CD4-positive, alpha-beta T cell treated with Interleukin-15 for 1 hour (primary cell): ENCODE data around the gene ZNF609.

ENCODE experiments used
- DNase-seq: peaks from one replicate; pipeline ENCODE4 v3.0.0-alpha.2; 2020

The ZNF609 gene

DNA sequence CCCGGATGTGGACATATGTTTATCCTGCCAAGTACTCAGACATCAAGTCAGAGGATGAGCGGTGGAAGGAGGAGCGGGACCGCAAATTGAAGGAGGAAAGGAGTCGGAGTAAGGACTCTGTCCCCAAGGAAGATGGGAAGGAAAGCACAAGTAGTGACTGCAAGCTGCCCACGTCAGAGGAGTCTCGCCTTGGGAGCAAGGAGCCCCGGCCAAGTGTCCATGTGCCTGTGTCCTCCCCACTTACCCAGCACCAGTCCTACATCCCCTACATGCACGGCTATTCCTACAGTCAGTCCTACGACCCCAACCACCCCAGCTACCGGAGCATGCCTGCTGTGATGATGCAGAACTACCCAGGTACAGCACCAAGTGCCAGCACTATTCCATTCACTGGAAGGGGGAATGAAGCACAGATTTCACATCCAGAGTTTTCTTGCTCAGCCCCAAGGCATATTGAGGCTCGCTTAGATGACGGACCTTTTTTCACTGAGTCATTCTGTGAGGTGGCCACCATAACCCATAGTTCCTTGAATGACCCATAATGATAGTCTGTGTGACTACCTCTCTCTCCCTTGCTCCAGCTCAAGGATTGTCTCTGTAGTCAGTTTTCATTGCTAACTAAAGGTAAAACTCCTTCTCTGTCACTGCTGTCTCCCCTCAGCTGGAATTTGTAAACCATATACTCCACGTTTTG, 217.9 kb downstream of the ZNF609 start:
- DNase-seq = no peak

DNA sequence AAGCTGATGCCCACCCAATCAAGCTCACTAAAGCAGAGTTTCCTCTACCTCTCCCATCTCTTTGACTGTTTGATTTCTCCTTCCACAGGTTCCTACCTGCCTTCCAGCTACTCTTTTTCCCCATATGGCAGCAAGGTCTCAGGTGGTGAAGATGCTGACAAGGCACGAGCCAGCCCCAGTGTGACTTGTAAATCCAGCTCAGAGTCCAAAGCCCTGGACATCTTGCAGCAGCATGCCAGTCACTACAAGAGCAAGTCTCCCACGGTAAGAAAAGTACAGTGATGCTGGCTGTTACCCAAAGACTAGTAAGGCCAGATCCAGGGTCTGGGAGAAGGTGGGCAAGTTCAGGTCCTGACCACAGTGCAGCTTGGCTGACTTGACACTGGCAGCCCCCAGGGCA, 219.7 kb downstream of the ZNF609 start:
- DNase-seq = no peak

DNA sequence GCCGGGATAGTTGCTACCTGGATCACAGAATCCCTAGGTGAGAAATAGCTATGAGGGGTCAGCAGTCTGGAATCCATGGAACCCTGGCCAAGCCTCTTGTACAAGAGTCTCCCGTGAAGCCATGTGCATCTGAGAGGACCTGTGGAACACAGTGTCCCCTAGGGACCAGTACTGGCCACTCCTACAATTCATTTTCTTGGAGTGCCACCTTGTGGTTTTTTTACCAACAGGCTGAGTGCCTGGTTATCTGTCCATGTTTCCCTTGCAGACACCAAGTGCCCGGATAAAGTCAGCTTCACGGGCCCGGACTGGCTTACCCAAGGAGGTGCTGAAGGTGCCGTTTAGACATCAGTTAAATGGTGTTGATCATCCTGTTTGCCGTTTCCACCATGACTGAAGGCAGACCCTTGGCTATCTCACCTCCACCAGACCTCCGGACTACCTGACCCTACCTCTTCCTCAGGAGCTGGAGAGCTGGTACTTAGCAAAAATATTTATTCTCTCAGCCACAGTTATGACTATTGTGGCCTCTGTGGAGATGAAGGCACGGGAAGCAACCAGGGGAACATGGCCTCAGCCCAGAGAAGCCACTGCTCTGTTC, 221.1 kb downstream of the ZNF609 start:
- DNase-seq = peak; percentile 20

DNA sequence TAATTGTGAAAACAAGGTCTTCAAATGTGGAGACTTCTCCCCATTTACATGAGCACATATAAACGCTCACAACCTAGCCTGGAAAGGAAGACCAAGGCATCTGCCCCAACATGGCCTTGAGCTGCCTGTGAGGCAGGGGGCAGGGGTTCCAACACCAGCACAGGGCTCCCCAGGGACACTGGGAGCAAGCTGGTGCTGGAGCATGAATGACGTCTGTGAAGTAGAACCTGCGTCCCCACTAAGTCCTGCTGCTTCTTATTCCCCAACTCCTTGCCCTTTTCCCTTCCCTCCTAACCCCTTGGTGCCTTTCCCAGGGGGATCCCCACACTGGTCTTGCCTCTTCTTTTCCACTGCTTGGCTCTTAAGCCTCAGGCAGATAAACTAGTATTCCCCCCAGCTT, 221.9 kb downstream of the ZNF609 start:
- no peak for DNase-seq

DNA sequence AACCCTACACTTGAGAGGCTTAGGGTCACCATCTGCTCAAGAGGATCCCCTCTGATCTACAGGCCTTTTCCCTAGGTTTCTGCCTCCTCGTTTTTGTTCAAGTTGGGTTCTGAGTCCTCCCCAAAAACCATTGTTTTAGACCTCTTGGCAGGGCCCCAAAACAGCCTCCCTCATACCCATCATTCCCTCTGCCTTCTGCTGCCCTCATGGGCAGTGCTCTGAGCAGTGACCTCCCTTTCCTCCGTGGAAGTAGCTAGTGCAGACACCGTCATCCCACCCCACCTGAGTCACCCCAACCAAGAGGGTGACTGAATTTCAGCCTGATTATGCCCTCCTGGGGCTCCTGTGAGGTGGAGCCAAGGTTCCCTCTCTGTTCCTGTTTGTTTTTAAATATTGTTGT, 223.0 kb downstream of the ZNF609 start:
- DNase-seq = no peak

DNA sequence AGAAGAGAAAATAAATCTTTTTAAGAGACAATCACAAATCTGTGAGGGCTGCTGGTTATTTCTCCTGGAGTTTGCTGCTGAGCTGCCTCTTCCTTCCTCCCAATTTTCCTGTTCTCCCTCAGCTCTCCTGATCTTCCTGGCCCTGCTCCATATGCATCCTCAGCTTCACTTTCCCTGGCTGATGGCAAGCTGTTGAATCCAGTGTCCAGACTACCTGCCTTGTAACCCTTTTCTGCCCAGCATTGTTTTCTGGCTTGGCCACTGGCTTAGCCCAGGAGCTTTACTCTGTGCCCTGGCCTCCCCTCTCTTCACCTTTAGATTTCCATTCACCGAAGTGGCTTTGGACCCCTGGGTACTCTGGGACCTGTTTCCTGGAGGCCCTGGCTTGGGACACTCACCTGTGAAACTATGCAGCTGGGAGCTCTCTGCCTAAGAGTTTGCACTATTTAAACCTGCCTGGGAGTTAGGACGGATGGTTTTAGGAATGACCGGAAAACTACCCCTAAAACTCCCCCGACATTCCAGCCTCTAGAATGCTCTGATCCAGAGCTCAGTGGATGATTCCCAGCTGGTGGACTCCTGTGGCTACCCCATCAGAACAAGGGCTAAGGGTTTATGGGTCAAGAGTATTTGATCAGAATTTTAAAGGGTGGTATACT, 225.0 kb downstream of the ZNF609 start:
- DNase-seq = no peak

DNA sequence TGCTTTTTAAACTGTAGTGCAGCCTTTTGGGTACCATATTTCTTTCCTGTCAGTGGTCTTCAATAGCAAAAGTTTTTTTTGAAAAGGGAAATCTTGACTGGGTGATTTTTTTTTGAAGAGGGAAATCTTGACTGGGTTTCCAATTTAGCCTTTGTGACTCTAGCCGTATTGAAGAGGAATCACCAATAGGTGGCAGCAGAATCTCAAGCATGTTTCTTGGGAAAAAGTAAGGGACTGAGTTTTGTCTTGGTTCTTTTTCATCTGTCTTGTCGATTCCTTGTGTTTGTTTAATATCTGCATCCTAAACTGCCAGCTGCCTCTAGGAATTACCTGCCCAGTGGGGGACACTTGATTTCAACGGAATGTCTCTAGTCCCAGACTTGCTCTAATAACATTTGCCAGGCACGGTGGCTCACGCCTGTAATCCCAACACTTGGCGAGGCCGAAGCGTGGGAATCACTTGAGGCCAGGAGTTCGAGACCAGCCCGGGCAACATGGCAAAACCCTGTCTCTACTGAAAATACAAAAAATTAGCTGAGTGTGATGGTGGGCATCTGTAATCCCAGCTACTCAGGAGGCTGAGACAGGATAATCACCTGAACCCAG, 225.9 kb downstream of the ZNF609 start:
- no peak for DNase-seq

DNA sequence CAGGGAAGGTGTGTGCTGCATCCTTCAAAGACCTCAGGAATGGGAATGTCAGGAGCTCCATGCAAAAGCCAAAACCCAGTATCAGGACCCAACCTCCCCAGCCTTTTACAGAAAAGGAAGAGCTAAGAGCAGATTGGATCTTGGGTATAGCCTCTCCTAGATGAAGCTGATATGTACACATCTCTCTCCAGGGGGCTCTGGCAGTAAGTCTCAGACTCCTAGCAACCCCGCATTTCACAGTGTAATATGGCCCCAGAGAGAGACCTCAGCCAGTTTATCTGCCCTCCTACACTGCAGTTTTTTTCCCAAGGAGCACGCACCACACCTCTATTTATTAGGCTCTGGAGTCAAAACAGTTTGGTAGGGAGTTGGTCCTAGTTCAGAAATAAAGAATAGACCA, 226.8 kb downstream of the ZNF609 start:
- DNase-seq = no peak

DNA sequence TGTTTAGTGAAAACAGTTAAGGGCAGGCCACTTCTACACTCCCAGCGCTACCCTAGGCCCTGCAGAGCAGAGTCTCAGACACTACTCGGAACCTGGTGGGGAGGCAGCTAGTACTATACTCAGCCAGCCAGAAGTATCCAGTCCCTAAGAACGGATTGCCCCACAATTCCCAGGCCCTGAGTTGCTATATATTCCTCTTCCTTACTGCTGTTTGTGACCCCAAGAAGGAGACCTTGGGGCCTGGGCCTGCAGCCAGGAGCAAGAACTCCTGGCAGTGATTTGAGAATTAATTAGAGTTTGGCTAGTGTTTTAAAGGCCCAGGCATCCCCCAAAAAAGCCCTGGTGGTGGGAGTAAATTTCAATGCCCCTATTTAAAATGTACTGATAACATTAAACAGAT, 227.3 kb downstream of the ZNF609 start:
- DNase-seq = no peak

DNA sequence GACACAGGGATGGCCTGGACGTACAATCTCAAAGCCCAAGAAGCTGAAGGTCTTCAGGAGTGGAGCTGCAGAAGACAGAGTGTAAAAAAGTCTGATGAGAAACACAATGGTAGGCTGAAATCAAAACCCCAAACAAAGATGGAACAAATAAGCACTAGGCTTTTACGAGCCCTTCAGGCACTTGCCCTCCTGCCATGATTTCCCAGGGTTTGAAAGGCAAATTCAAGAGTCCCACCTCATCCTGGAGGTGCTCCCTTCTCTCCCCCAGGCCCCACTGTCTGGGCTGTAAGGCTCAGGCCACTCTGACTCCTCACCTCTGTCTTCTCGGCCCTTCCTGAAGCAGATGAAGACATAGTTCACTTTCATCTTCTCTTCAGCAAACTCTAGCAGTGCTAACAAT, 228.4 kb downstream of the ZNF609 start:
- DNase-seq = no peak

DNA sequence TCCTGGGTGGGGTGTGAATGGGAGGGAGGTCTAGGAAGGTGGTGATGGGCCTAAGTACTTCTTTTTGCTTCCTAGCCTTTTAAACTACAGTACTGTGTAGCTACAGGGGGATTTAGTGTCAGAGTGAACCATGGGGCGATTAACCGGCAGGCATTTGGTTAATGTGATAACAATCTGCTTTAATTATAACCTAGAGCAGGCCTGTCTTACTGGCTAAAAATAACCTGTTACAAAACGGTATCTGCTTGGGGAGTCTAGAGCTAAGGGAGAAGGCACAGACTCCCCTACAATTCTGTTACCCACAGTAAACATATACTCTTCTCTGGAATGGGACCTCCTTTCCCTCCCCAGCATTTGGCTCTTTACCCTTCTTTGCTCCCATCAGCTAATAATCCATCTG, 229.6 kb downstream of the ZNF609 start:
- DNase-seq = no peak

DNA sequence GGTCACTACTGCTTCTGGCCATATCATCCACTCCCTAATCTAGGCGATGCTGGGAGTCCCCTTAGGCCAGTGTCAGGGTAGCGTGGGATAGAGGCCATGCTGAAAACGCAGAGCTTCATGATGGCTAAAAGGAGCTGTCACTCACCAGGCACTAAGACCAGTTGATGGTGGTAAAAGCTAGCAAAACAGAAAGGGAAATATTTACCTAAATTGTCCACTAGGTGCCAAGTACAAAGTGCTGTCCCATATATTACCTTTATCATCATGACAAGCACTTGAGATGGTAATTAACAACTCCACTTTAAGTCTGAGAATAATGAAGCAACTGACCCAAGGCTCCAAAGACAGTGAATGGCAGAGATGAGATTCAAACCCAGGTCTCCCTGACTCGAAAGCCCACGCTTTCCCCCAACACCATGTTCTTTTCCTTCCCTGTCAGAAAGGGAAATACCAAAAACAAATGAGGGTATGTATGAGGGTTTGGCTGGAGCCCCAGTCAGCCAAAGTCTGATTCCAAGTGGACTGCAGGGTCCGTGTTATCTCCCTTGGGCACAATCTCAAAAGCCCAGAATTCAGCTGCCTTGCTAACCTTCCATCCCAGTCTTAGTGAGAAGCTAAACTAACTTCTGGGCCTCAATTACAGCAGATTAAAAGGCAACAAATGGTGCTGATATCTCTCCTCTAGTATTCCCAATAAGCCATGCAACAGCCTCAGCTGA, 230.4 kb downstream of the ZNF609 start:
- DNase-seq = no peak

DNA sequence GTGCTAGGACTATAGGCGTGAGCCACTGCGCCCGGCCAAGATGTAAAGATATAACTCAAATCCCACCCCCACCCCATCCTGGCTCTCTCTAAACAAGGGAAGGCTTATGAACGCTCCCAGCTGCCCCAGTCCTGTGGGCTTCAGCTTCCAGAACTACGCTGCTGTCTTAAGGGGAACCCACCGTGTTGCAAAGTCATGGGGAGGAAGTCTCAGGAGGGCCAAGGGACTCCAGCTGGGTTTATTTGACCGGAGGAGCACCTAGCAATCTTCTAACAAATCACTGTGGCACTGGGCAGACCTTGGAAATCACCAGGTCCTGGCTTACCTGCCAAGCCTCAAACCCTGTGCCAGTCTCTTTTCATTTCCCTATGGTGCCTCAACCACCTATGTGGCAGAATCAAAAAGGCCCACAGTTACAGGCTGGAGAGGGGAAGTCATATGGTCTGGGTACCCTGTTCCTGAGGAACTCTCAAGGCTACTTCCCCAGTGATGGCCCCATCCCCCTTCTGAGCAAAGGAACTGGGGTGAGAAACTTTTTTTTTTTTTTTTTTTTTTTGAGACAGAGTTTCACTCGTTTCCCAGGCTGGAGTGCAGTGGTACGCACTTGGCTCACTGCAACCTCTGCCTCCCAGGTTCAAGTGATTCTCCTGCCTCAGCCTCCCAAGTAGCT, 231.7 kb downstream of the ZNF609 start:
- peak; percentile 59 for DNase-seq

DNA sequence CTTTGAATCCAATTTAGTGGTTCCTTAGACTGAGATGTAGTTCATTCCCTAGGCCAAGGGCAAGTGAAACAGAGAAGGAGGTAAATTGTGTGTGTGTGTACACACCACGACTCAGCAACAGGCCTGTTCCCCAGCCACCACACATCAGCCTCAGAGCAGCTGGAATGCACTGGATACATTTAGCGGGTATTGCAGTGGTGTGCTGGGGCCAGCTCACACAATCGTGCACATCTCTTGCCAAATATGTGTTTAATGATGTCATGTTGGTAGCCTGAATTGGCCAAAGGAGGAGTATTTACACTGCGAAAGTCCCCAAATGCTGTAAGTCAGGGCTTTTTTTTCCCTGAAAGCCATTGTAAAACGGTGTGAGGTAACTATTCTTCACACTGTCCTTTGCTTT, 232.8 kb downstream of the ZNF609 start:
- peak; percentile 58 for DNase-seq

DNA sequence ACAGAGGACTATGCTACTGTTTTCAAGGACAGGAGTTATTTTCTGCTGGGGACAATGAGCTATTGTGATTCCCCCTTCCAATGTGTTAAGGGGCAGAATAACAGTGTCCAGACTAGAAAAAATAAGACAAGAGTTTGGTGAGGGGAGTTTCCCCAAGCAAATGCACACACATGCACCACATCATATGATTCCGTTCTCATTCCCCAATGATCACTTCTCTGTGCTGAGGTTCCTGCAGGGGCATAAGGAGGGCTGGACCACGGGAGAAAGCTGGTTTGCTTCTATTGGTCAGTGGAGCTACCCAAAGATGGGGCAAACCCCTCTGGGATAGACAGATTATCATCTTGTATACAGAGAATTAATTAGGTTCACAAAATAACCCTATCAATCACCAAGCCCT, 234.4 kb downstream of the ZNF609 start:
- DNase-seq = no peak

DNA sequence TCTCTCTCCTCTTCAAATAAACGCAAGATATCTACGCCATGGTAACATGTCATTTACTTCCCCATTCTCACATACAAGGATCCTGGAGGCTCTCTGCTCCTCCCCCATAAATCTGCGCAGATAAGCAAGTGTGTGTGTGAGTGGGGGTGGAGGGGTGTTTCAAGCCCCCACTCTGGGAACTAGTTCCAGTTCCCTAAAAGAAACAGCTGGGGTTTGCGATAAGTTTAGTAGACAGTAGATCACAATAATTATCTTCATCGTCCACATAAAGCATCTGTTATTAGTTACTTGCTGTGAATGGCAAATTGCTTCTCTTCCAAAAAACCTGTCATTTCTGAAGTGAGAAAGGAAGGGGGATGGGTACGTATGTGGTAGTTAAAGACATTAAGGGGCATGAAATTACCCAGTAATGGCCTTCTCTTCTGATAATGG, 235.2 kb downstream of the ZNF609 start:
- DNase-seq = peak; percentile 71

DNA sequence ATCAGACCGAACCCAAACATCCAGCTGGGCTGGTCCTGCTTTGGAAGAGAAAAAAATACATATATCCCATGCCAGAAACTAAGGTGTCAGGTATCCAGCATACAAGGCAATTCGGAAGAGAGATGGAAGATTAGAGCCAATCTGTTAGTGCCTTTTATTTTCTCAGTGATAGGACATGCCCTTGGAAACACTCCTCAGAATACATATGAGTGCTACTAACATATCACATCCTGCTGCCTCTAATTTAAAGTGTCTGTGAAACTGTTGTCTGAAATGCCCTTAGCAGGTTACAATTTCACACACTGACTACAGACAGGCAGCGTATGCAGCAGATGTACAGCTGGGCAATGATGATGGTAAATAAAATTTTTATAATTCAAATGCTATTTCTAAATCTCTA, 236.1 kb downstream of the ZNF609 start:
- no peak for DNase-seq

DNA sequence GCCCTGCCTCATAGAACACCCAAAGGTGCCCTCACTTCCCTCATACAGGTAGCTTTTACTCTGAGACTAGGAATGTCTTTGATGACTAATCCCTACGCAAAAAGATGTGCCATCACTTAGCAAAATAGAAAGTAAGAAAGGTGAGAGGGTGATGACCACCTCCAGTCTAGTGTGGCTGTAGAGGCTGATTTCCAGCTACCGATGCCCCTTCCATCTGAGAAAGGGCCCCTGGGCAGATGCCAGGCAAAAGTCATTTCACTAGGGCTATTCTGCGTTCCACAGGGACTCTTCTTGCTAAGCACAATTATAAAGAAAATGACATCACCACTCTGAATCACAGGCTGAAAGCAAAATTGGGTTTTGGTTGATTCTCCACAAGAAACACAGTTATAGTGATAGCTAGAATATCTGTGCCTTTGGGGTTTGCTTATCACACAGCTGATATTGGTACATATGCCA, 237.6 kb downstream of the ZNF609 start:
- DNase-seq = no peak

DNA sequence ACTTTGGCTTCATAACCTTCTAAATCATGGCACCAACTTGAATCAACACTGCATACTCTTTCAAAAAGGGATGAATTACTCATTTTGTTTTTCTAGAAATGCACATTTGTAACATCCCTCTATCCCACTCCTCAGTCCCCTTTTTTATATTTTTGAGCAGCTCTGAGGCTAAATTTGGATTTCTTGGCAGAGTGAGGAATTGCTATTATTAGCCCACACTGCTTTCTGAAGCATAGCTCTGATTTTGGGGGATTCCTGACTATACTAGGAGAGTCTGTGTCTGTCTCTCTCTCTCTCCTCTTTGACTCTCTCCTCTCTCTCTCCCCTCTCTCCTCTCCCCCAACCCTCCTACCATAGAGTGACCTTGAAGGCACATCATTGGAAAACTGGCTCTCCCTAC, 238.4 kb downstream of the ZNF609 start:
- no peak for DNase-seq

DNA sequence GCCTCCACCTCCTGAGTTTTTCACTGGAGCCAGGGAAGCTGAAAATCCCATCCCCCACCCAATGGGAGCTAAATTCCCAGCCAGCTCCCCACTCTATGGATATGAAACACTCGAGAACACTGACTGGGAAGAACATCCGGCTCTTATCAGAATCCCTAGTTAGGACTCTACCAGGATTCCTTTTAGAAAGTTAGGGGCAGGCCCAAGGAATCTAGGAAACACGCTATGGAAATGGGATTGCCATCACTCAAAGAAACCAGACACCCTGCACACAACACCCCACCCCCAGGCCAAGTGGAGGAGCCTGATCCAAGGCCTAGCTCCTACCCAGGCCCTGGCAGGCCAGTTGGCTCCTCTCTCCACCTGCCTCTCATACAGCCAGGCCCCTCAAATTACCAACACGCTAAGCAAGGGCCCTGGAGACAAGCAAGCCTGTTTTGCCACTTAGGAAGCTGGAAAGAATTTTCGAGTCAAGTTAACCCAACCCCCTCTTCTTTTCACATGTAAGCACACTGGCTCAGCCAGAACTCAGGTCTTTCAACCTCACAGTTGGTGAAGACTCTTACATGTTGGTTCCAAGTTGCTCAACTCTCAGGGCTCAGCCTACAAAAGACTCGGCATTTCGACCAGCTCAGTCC, 239.5 kb downstream of the ZNF609 start:
- no peak for DNase-seq

DNA sequence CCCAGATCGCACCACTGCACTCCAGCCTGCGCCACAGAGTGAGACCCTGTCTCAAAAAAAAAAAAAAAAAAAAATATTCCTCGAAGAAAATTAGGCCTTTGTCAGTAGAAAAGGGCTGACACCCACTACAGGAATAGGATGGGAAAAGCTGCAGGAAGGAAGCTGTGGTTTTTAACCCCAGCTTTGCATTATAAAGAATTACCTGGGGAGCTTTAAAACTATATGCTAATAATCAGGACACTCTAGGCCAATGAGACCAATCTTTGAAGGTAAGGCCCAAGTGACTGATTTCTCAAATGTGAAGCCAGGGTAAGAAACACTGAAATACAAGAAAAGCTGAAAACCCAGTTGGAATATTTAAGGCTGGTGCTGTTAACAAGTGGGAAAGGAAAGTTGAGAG, 240.7 kb downstream of the ZNF609 start:
- DNase-seq = no peak

DNA sequence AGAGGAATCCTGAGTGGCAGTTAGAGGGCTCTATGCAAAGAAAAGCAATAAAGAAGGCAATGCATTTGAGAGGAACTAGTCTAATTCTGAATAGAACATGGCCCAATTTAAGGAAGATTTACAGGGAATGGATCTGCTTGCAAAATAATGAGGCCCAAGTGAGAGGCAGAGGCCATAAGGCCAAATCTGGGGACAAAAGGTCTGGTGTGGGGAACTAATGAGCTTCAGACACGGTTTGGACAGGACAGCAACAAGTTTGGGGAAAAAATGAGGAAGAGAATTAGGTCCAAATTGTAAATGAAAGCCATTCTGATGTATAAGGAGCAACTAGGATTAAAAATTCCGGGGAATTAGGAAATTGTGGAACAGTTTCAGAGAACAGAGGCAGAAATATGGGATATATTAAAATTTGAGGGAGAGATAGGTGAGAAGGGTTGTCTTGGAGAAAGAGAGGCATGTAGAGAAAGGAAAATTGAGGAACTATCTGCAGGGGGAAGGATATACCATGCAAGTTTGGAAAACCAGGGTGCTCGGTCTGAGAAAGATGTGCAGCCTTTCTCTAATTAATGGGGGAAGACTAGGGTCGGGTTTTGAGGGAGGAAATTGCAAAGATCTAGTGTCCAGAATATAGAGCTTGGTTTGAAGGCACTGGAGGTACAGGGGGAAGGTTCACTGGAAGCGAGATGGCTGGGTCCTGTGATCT, 241.3 kb downstream of the ZNF609 start:
- no peak for DNase-seq
